ENCODE results near the gene ALKBH5.

DNA sequence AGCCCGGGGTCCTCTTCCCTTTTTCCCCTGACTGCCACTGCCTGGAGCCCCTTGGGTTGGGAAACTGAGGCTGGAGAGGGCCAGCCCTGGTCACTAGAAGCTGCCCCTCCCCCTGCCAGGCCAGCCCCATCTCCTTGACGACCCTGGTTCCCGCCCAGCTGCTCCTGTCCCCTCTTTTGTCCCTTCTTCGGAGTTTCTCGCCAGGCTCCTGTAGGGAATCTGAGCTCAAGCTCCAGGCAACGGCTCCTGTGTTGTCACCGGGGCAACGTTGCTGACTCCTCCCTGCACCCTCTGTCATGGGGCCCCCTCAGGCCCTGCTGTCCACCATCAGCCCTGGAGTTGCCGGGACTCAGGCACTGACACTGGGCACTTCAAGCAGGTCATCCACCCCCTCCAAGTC is 47.5 kb downstream of the ALKBH5 start:
- TF ChIP-seq, protein P1, sequence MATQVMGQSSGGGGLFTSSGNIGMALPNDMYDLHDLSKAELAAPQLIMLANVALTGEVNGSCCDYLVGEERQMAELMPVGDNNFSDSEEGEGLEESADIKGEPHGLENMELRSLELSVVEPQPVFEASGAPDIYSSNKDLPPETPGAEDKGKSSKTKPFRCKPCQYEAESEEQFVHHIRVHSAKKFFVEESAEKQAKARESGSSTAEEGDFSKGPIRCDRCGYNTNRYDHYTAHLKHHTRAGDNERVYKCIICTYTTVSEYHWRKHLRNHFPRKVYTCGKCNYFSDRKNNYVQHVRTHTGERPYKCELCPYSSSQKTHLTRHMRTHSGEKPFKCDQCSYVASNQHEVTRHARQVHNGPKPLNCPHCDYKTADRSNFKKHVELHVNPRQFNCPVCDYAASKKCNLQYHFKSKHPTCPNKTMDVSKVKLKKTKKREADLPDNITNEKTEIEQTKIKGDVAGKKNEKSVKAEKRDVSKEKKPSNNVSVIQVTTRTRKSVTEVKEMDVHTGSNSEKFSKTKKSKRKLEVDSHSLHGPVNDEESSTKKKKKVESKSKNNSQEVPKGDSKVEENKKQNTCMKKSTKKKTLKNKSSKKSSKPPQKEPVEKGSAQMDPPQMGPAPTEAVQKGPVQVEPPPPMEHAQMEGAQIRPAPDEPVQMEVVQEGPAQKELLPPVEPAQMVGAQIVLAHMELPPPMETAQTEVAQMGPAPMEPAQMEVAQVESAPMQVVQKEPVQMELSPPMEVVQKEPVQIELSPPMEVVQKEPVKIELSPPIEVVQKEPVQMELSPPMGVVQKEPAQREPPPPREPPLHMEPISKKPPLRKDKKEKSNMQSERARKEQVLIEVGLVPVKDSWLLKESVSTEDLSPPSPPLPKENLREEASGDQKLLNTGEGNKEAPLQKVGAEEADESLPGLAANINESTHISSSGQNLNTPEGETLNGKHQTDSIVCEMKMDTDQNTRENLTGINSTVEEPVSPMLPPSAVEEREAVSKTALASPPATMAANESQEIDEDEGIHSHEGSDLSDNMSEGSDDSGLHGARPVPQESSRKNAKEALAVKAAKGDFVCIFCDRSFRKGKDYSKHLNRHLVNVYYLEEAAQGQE (IDR thresholded peaks at IDR 0.05; ENCODE audit: unreplicated experiment), result no peak
- TF ChIP-seq, protein P2, sequence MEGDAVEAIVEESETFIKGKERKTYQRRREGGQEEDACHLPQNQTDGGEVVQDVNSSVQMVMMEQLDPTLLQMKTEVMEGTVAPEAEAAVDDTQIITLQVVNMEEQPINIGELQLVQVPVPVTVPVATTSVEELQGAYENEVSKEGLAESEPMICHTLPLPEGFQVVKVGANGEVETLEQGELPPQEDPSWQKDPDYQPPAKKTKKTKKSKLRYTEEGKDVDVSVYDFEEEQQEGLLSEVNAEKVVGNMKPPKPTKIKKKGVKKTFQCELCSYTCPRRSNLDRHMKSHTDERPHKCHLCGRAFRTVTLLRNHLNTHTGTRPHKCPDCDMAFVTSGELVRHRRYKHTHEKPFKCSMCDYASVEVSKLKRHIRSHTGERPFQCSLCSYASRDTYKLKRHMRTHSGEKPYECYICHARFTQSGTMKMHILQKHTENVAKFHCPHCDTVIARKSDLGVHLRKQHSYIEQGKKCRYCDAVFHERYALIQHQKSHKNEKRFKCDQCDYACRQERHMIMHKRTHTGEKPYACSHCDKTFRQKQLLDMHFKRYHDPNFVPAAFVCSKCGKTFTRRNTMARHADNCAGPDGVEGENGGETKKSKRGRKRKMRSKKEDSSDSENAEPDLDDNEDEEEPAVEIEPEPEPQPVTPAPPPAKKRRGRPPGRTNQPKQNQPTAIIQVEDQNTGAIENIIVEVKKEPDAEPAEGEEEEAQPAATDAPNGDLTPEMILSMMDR (conservative IDR thresholded peaks at IDR 0.05; ENCODE audit: low read depth in 2 of 2), result no peak
- TF ChIP-seq POLR2AphosphoS5 (IDR thresholded peaks at IDR 0.05; ENCODE audit: low read depth) (no peak), CREB1 (CRISPR knock-in tag; IDR thresholded peaks at IDR 0.05; ENCODE audit: low read depth) (no peak), EZH2 (IDR thresholded peaks at IDR 0.05; ENCODE audit: low read depth, unreplicated experiment) (no peak), NANOG (IDR thresholded peaks at IDR 0.05; ENCODE audit: borderline replicate concordance) (no peak), EZH2phosphoT487 (IDR thresholded peaks at IDR 0.05; ENCODE audit: unreplicated experiment) (no peak)

All from GM23338 (cell line).